ENCODE data around the gene WDR37.

GRCh38 chr10:1054684-1055083, 1.5 kb upstream of the WDR37 start:
- TF ChIP-seq POLR2A (IDR thresholded peaks at IDR 0.05; ENCODE audit: low read depth, low read length) (no peak), TAF1 (IDR thresholded peaks at IDR 0.05; ENCODE audit: borderline replicate concordance, low read depth, low read length) (no peak)
